Neural progenitor cell (in vitro differentiated cells): Measurements from ENCODE around the gene RILPL2.

ENCODE experiments used
- CTCF ChIP-seq: fragments of 200-600 bp; sonication (generic); IDR thresholded peaks from 2 replicates; pipeline ENCODE4 v1.5.1; 2017; ENCODE audit warnings: antibody characterized with exemption, mild to moderate bottlenecking
- EZH2 ChIP-seq: fragments of 200-600 bp; sonication (generic); IDR thresholded peaks from 2 replicates; pipeline ENCODE4 v1.6.1; 2017; ENCODE audit warnings: antibody characterized with exemption, mild to moderate bottlenecking, moderate library complexity

GRCh38 chr12:123384994-123385376 is 51.5 kb downstream of the RILPL2 start:
- TF ChIP-seq CTCF (no peak), EZH2 (peak; percentile 40)
